ENCODE measurements around the gene RAB6C.
"Not testable (repeated sequence)": the region's sequence is repeated elsewhere in the genome, so short reads cannot be mapped to it uniquely, and the experiment has no call there.

RAB6C gene

GRCh38 chr2:129992415-129993006, 13.0 kb downstream of the RAB6C start:
- H3K4me3 ChIP-seq, H3K27ac ChIP-seq: not testable (repeated sequence)

GRCh38 chr2:129993151-129993550, 13.7 kb downstream of the RAB6C start:
- H3K4me3 ChIP-seq: not testable (repeated sequence)

GRCh38 chr2:129996657-129997237, 17.3 kb downstream of the RAB6C start:
- not testable (repeated sequence) for H3K27ac ChIP-seq, H3K4me3 ChIP-seq

More at GRCh38 chr2:129993151-129993550, 13.7 kb downstream of the RAB6C start:
- H3K27ac ChIP-seq: not testable (repeated sequence)

- H3K4me3 ChIP-seq, H3K27ac ChIP-seq: not testable (repeated sequence)
These were observed 19.3 kb downstream of the RAB6C start for GRCh38 chr2:129998771-129999170.

- not testable (repeated sequence) for H3K27ac ChIP-seq, H3K4me3 ChIP-seq
These were observed 26.4 kb downstream of the RAB6C start for GRCh38 chr2:130005862-130006261.

GRCh38 chr2:130016701-130017100, 37.2 kb downstream of the RAB6C start:
- not testable (repeated sequence) for H3K4me3 ChIP-seq, H3K27ac ChIP-seq

- Histone ChIP-seq H3K4me3 (no peak overlapping the region), H3K27ac (no peak overlapping the region)
These were observed 39.9 kb downstream of the RAB6C start for GRCh38 chr2:130019402-130019801.

- H3K4me3 ChIP-seq, H3K27ac ChIP-seq: not testable (repeated sequence)
These were observed 40.6 kb downstream of the RAB6C start for GRCh38 chr2:130020069-130020468.

GRCh38 chr2:130025931-130026330, 46.5 kb downstream of the RAB6C start:
- not testable (repeated sequence) for H3K27ac ChIP-seq, H3K4me3 ChIP-seq

All from skin epidermis (tissue), 12 donors.